AG04449 (cell line): ENCODE data around the gene SMPD3.
A peak's percentile ranks its signal among the peaks of the same experiment; 100 is the strongest.

Source experiments
- CTCF ChIA-PET: fragments of 350-600 bp; formaldehyde crosslinking; extraction: SDS; loops from one replicate; lab custom pipeline; 2021; ENCODE audit warnings: antibody characterized with exemption; lab: Yijun Ruan, JAX
- POLR2A ChIA-PET: fragments of 400-600, 350-600 bp; formaldehyde crosslinking; extraction: SDS; loops from one replicate; lab custom pipeline; 2020; ENCODE audit warnings: antibody characterized with exemption, inconsistent platforms; lab: Yijun Ruan, JAX
- DNase-seq: peaks from one replicate; pipeline ENCODE4 v3.0.0-alpha.2; 2010; ENCODE audit warnings: low read depth, low spot score
- H3K4me3 ChIP-seq: 2 replicates; pipeline ENCODE4 v1.5.1; 2011; ENCODE audit warnings: low read depth, mild to moderate bottlenecking, control low read depth, low read length
- TF ChIP-seq, protein P1 (sequence below): IDR thresholded peaks from one replicate; pipeline ENCODE4 v1.5.1; 2011; ENCODE audit warnings: mild to moderate bottlenecking, moderate library complexity, low read length, control low read depth, inconsistent platforms; ENCODE audit not compliant: insufficient read depth; ENCODE audit errors: missing control alignments

Gene SMPD3

DNA sequence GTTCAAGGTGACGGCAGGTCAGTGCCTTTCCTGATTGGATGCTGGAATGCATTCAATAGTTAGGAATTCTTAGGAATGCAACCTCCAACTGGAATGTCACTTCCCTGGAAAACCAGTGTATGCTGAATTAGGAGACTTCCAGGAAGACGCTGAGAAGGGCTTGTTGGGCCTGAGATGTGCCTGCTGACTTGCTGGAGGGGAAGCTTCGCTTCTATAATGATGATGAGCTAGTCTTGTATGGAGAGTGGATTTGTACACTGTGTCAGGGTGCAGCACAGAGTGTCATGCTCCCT lies 45.6 kb downstream of the SMPD3 start:
- POLR2A ChIA-PET: no interaction called here
- DNase-seq: no peak
- CTCF ChIA-PET: interaction anchor here (12.7 kb wide), 1 partner anchor 107 kb away, joined by 230 read pairs; no protein-coding TSS in a partner anchor
- H3K4me3 ChIP-seq: no peak overlapping the region
- TF ChIP-seq, protein P1, sequence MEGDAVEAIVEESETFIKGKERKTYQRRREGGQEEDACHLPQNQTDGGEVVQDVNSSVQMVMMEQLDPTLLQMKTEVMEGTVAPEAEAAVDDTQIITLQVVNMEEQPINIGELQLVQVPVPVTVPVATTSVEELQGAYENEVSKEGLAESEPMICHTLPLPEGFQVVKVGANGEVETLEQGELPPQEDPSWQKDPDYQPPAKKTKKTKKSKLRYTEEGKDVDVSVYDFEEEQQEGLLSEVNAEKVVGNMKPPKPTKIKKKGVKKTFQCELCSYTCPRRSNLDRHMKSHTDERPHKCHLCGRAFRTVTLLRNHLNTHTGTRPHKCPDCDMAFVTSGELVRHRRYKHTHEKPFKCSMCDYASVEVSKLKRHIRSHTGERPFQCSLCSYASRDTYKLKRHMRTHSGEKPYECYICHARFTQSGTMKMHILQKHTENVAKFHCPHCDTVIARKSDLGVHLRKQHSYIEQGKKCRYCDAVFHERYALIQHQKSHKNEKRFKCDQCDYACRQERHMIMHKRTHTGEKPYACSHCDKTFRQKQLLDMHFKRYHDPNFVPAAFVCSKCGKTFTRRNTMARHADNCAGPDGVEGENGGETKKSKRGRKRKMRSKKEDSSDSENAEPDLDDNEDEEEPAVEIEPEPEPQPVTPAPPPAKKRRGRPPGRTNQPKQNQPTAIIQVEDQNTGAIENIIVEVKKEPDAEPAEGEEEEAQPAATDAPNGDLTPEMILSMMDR: no peak

DNA sequence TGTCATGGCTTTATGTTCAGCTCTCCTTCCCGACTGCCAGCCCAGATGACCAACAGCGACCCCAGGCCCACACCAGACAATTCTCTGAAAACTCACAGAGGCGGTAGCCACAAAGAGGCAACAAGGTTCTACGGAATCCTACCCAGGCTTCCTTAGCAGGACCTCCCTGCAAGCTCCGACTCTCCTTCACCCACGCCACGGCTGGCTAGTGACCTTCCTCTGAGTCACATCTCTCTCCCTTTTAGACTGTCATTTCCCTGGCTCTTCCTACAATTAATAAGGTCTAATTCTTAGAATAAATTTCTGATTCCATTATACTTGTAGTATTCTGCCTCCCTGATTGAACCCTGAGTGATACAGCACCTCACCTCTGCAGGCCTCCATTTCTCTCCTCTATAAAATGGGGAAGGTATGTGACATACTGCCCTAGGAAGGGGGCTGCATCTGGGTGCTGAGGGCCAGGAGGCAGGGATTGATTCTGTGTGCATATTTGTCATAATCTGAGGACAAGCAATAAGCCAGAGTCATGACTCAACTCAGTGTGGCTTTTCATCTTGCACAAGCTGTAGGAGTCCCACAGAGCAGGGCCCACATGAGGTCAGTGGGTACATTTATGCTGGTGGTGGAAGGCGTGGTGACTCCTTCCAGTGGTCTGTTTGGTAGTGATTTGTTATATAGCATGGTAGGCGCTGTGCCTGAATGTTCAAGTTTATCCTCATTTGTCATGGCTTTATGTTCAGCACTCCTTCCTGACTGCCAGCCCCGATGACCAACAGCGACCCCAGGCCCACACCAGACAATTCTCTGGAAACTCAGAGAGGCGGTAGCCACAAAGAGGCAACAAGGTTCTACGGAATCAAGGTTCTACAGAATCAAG lies 46.2 kb downstream of the SMPD3 start:
- ChIA-PET POLR2A (no interaction called here), CTCF (interaction anchor here (0.6 to 12.7 kb wide), 4 partner anchors 21 to 188 kb away, joined by 3 to 230 read pairs (median 4); no protein-coding TSS in a partner anchor)
- TF ChIP-seq, protein P1: no peak
- DNase-seq: peak; percentile 7
- no peak overlapping the region for H3K4me3 ChIP-seq

DNA sequence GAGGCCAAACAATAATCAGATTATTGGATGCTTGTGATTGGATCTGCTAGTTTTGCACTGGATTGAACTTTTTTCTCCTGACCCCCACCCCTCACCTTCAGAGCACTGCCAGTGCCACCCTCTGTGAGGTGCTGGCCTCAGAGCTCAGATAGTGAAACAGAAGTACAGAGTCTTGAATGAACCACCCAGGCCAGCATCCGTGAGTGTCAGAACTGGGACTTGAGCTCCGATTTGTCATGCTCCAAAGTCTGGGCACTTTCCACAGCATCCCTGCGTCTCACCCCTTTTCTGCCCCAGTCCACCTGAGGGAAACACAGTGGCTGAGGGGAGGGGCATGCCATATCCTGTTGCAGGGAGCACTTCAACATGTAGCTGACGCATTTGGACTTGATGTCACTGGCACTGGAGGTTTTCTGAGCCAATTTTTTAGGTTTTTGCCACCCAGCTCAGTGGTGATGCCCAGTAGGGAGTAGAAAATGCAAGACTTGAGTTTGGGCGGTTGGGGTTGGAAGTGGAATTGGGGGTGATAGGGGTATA lies 47.3 kb downstream of the SMPD3 start:
- H3K4me3 ChIP-seq: no peak overlapping the region
- CTCF ChIA-PET: interaction anchor here (0.6 to 12.7 kb wide), 7 partner anchors 22 to 189 kb away, joined by 3 to 230 read pairs (median 3); partner anchors contain the start of gene SMPD3
- TF ChIP-seq, protein P1: no peak
- no peak for DNase-seq
- POLR2A ChIA-PET: no interaction called here

DNA sequence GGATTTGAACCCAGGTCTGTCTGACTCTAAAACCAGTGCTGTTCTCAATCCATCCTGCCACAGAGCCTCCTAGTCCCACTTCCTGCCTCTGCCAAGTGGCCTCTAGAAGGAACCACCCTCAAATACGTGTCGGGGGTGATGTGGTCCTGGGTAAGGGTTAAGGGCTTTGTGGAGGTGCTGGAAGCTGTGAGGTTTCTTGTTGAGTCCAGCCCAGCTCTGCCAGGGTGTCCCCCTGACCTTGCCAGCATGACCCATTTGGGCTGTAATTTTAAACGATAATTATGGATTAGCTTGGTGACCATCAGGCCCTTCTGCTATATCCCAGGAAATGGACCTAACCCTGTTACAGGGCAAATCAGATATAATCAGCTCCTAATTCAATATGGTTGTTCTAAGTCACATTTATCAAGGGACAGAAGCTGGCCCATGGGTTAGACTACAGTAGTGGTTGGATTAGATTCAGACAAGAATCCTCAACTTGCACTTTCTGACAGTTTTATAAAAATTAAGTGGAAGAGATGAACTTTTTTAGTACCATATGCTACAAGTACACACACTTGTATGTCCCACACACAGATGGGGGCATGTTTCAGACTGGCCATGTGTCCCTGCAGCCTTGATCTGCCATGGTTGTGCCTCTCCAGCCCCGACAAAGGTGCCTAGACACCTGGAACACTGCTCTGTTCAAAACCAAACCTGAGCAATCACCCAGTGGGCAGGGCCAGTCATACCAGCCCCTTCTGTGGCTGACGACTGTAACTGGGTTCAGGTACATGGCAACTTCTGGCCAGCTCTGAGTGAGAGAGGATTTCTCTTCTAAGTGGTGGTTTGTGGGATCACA lies 48.0 kb downstream of the SMPD3 start:
- no peak overlapping the region for H3K4me3 ChIP-seq
- TF ChIP-seq, protein P1: no peak
- no peak for DNase-seq
- POLR2A ChIA-PET: no interaction called here
- CTCF ChIA-PET: interaction anchor here (0.7 to 12.7 kb wide), 9 partner anchors 23 to 129 kb away, joined by 3 to 230 read pairs (median 3); partner anchors contain the start of gene SMPD3

DNA sequence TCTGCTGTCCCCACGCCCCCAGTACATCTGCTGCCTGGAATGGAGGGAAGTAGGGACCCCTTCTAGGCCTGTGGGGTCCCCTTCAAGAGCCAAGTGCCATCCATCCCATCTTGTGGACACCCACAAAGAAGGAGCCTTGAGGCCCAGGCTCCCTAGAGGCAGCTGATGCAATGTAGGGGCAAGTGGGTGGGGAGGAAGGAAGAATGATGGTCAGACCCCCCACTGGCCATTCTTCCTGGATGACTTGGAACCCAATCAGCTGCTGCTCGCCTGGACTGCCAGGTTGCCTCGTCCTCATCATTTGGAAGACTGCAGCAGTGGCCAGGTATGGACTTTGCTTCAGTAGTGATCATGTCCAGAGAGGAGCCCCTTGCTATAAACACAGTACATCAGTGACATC lies 48.9 kb downstream of the SMPD3 start:
- TF ChIP-seq, protein P1: no peak
- POLR2A ChIA-PET: no interaction called here
- H3K4me3 ChIP-seq: no peak overlapping the region
- CTCF ChIA-PET: interaction anchor here (0.7 to 12.7 kb wide), 6 partner anchors 33 to 129 kb away, joined by 3 to 230 read pairs (median 4); no protein-coding TSS in a partner anchor
- no peak for DNase-seq
